GM10248 (cell line): Measurements from ENCODE around the gene FAM107B.
"Not testable (repeated sequence)": the region's sequence is repeated elsewhere in the genome, so short reads cannot be mapped to it uniquely, and the experiment has no call there.

Source experiments
- CTCF ChIA-PET: fragments of 300-600 bp; sonication (Branson Sonifier 250); formaldehyde crosslinking; extraction: SDS; loops from one replicate; lab custom pipeline; 2021; ENCODE audit warnings: antibody characterized with exemption; lab: Yijun Ruan, JAX
- POLR2A ChIA-PET: fragments of 350-650 bp; sonication (Branson Sonifier 250); formaldehyde crosslinking; extraction: SDS; loops from one replicate; lab custom pipeline; 2020; ENCODE audit warnings: antibody characterized with exemption; lab: Yijun Ruan, JAX
- DNase-seq: peaks from one replicate; pipeline ENCODE4 v3.0.0; 2012; ENCODE audit errors: extremely low spot score
- CTCF ChIP-seq: IDR thresholded peaks from 2 replicates; pipeline ENCODE4 v1.5.1; 2012; ENCODE audit warnings: mild to moderate bottlenecking, low read depth; ENCODE audit errors: extremely low read depth, missing control alignments, control extremely low read depth

The FAM107B gene

GRCh38 chr10:14594878-14595525 lies 179.7 kb downstream of the FAM107B start:
- ChIA-PET POLR2A (interaction anchor here (0.6 kb wide), 3 partner anchors 13 to 537 kb away, joined by 3 to 4 read pairs (median 4); no protein-coding TSS in a partner anchor), CTCF (no interaction called here)
- TF ChIP-seq CTCF, result no peak
- DNase-seq, result no peak

GRCh38 chr10:14593806-14594205 lies 180.9 kb downstream of the FAM107B start:
- TF ChIP-seq CTCF, result no peak
- POLR2A ChIA-PET, result interaction anchor here (0.6 kb wide), 1 partner anchor 24 kb away, joined by 3 read pairs; no protein-coding TSS in a partner anchor
- no peak for DNase-seq
- CTCF ChIA-PET, result no interaction called here

GRCh38 chr10:14592566-14592965 lies 182.1 kb downstream of the FAM107B start:
- TF ChIP-seq CTCF, result no peak
- CTCF ChIA-PET, result no interaction called here
- POLR2A ChIA-PET, result interaction anchor here (1.3 kb wide), 1 partner anchor 8 kb away, joined by 3 read pairs; no protein-coding TSS in a partner anchor
- DNase-seq, result no peak

GRCh38 chr10:14592026-14592425 lies 182.7 kb downstream of the FAM107B start:
- ChIA-PET CTCF (interaction anchor here (0.9 to 1.4 kb wide), 3 partner anchors 8 to 39 kb away, joined by 3 to 5 read pairs (median 3); no protein-coding TSS in a partner anchor), POLR2A (interaction anchor here (1.3 kb wide), 1 partner anchor 8 kb away, joined by 3 read pairs; no protein-coding TSS in a partner anchor)
- no peak for DNase-seq
- no peak for TF ChIP-seq CTCF

GRCh38 chr10:14588938-14589294 lies 185.8 kb downstream of the FAM107B start:
- ChIA-PET CTCF (interaction anchor here (1.3 to 1.8 kb wide), 2 partner anchors 14 to 38 kb away, joined by 3 to 6 read pairs; no protein-coding TSS in a partner anchor), POLR2A (interaction anchor here (0.7 kb wide), 1 partner anchor 20 kb away, joined by 3 read pairs; no protein-coding TSS in a partner anchor)
- DNase-seq, result not testable (repeated sequence)

GRCh38 chr10:14588084-14588937 lies 186.4 kb downstream of the FAM107B start:
- peak; percentile 66 for DNase-seq
- CTCF ChIA-PET, result interaction anchor here (1.3 to 1.8 kb wide), 2 partner anchors 13 to 38 kb away, joined by 3 to 6 read pairs; no protein-coding TSS in a partner anchor
- no peak for TF ChIP-seq CTCF
- POLR2A ChIA-PET, result interaction anchor here (1.1 kb wide), 1 partner anchor 10 kb away, joined by 3 read pairs; no protein-coding TSS in a partner anchor
